GM12873 (cell line): ENCODE results near the gene MS4A7.

Source experiments
- CTCF ChIP-seq: IDR thresholded peaks from 2 replicates; pipeline ENCODE4 v1.5.1; 2012; ENCODE audit warnings: low read depth, mild to moderate bottlenecking, moderate library complexity, low read length, control low read depth; ENCODE audit not compliant: insufficient read depth; ENCODE audit errors: missing control alignments

Gene MS4A7

GRCh38 chr11:60429272-60429671, 50.9 kb downstream of the MS4A7 start, which contains the start of gene MS4A5:
Gene MS4A5 (plus strand): TSS chr11:60429572. CDS start chr11:60429675, 103 bp downstream.
- no peak for TF ChIP-seq CTCF

- TF ChIP-seq CTCF: no peak
These were observed 52.9 kb downstream of the MS4A7 start for GRCh38 chr11:60431251-60431650.

GRCh38 chr11:60433401-60433800, 55.1 kb downstream of the MS4A7 start:
- TF ChIP-seq CTCF: no peak
